K562 (cell line): Measurements from ENCODE around the gene GRK4. TPM values are rescaled to one million over a fixed set of nuclear protein-coding genes. Genes with fewer than 3 reads are reported as not detected.

Experiments
- ATAC-seq: fragments of 200-7000 bp; cut with Tn5 transposase; 3 replicates; pipeline ENCODE4 v1.9.1; 2020; ENCODE audit warnings: moderate library complexity
- BruUV-seq: library from RNA; stranded (reverse); fragments of 400-500 nt; replicated peaks from 2 replicates; lab custom pipeline; 2021; lab: Mats Ljungman, UMichigan
- CTCF ChIA-PET: fragments of 300-600 bp; formaldehyde crosslinking; extraction: SDS; loops from one replicate; lab custom pipeline; 2021; ENCODE audit warnings: low intra/inter-chr PET ratio; lab: Yijun Ruan, JAX
- POLR2A ChIA-PET: fragments of 300-600, 350-650 bp; sonication (Branson Sonifier 250); formaldehyde crosslinking; extraction: SDS; loops from one replicate; lab custom pipeline; 2021; ENCODE audit warnings: antibody characterized with exemption, inconsistent platforms; lab: Yijun Ruan, JAX
- DNase-seq, 4 experiments: peaks; one replicate each; pipeline versions ENCODE4 v3.0.0 to v3.0.0-alpha.2; 2011 to 2018; ENCODE audit warnings: low spot score in 3 of 4, mixed read lengths in 3 of 4; ENCODE audit errors: extremely low read depth in 1 of 4
- FAIRE-seq: peaks from 2 replicates; lab custom pipeline; 2011; peaks lifted over from hg19 to GRCh38; lab: Jason Lieb, UNC
- H2AFZ ChIP-seq: 2 replicates; pipeline ENCODE4 v1.6.0; 2011; ENCODE audit warnings: low read depth, low read length, control low read depth, inconsistent platforms
- H3K27ac ChIP-seq: fragments of 200-600 bp; 3 replicates; pipeline ENCODE4 v1.8.0; 2011; ENCODE audit warnings: low read depth, mild to moderate bottlenecking, control low read depth, inconsistent platforms, low read length, moderate library complexity, mixed read lengths; ENCODE audit errors: extremely low read depth
- H3K27me3 ChIP-seq, 2 experiments: fragments of 300-600 bp in 1 of 2; 2 replicates in 1 of 2; 3 replicates in 1 of 2; pipeline versions ENCODE4 v1.6.0 to v1.8.0; 2011; ENCODE audit warnings: inconsistent platforms in 2 of 2, low read length in 2 of 2, mild to moderate bottlenecking in 1 of 2, mixed read lengths in 1 of 2, moderate library complexity in 1 of 2; ENCODE audit not compliant: control insufficient read depth in 2 of 2, insufficient read depth in 2 of 2
- H3K36me3 ChIP-seq: fragments of 300-600 bp; 3 replicates; pipeline ENCODE4 v1.8.0; 2011; ENCODE audit warnings: mild to moderate bottlenecking, low read length, inconsistent platforms; ENCODE audit not compliant: control insufficient read depth, insufficient read depth
- H3K4me1 ChIP-seq, 2 experiments: fragments of 200-600 bp in 1 of 2; replicated peaks in 1 of 2; 2 replicates in 1 of 2; 3 replicates in 1 of 2; pipeline versions ENCODE4 v1.5.1 to v1.8.0; 2011; ENCODE audit warnings: inconsistent platforms in 2 of 2, low read length in 2 of 2, mild to moderate bottlenecking in 1 of 2, mixed read lengths in 1 of 2, moderate library complexity in 1 of 2; ENCODE audit not compliant: control insufficient read depth in 2 of 2, insufficient read depth in 2 of 2
- H3K4me2 ChIP-seq: 2 replicates; pipeline ENCODE4 v1.6.1; 2011; ENCODE audit warnings: low read length, control low read depth, inconsistent platforms, mixed read lengths; ENCODE audit not compliant: insufficient read depth
- H3K4me3 ChIP-seq: fragments of 200-600 bp; sonication (generic), shearing (Covaris generic); 2 replicates; pipeline ENCODE4 v1.5.1; 2016; ENCODE audit warnings: control low read depth, inconsistent platforms
- H3K79me2 ChIP-seq: fragments of 200-600 bp; 3 replicates; pipeline ENCODE4 v1.8.0; 2011; ENCODE audit warnings: low read length, inconsistent platforms; ENCODE audit not compliant: control insufficient read depth, insufficient read depth
- H3K9ac ChIP-seq, 2 experiments: 2 replicates each; pipeline versions ENCODE4 v1.6.0 to v1.6.1; 2011; ENCODE audit warnings: low read depth in 2 of 2, low read length in 2 of 2, control low read depth in 1 of 2, inconsistent platforms in 1 of 2, mild to moderate bottlenecking in 1 of 2, mixed read lengths in 1 of 2; ENCODE audit not compliant: insufficient read depth in 1 of 2
- H3K9me1 ChIP-seq: one replicate; pipeline ENCODE4 v1.6.0; 2011; ENCODE audit warnings: inconsistent platforms, mild to moderate bottlenecking, low read length, moderate library complexity; ENCODE audit not compliant: control insufficient read depth, insufficient read depth
- H3K9me3 ChIP-seq: replicated peaks from 2 replicates; pipeline ENCODE4 v1.5.1; 2011; ENCODE audit warnings: low read depth, low read length, inconsistent platforms; ENCODE audit not compliant: control insufficient read depth, insufficient read depth
- H4K20me1 ChIP-seq: replicated peaks from 2 replicates; pipeline ENCODE4 v1.6.1; 2011; ENCODE audit warnings: low read length, inconsistent platforms, mixed read lengths; ENCODE audit not compliant: control insufficient read depth, insufficient read depth
- CBX1 ChIP-seq: sonication (generic); IDR thresholded peaks from 2 replicates; pipeline ENCODE4 v1.6.1; 2016; ENCODE audit warnings: antibody characterized with exemption, low read depth, mild to moderate bottlenecking
- CCNT2 ChIP-seq: IDR thresholded peaks from 2 replicates; pipeline ENCODE4 v1.6.1; 2011; ENCODE audit warnings: borderline replicate concordance, low read depth, mild to moderate bottlenecking, moderate library complexity, mixed read lengths, low read length; ENCODE audit not compliant: insufficient read length; ENCODE audit errors: extremely low read depth
- FOSL1 ChIP-seq: fragments of 200-800 bp; sonication (Bioruptor generic); conservative IDR thresholded peaks from 2 replicates; pipeline ENCODE4 v1.6.1; 2016; ENCODE audit warnings: missing genetic modification characterization, missing compliant biosample characterization
- FOXJ2 ChIP-seq: fragments of 200-800 bp; sonication (Bioruptor generic); IDR thresholded peaks from 2 replicates; pipeline ENCODE4 v1.6.1; 2016; ENCODE audit warnings: missing genetic modification characterization, missing compliant biosample characterization
- HEY1 ChIP-seq: fragments of 250-450 bp; sonication (Bioruptor Pico); IDR thresholded peaks from 2 replicates; pipeline ENCODE4 v1.5.0; 2020; ENCODE audit warnings: mild to moderate bottlenecking, moderate library complexity, borderline replicate concordance
- PCBP1 ChIP-seq: fragments of 200-400 bp; formaldehyde crosslinking; IDR thresholded peaks from 2 replicates; pipeline ENCODE4 v1.6.1; 2018; ENCODE audit warnings: mild to moderate bottlenecking, low read depth, low read length; ENCODE audit not compliant: poor library complexity, severe bottlenecking
- PREB ChIP-seq: sonication (generic); formaldehyde crosslinking; IDR thresholded peaks from 2 replicates; pipeline ENCODE4 v1.8.1; 2023; ENCODE audit warnings: mild to moderate bottlenecking, missing genetic modification reagents
- SRF ChIP-seq, 2 experiments: fragments of 250-450, 450-650 bp in 1 of 2; sonication (Bioruptor Pico) in 1 of 2; sonication (generic) in 1 of 2; formaldehyde crosslinking; IDR thresholded peaks; 2 replicates each; pipeline versions ENCODE4 v1.5.0 to v1.5.1; 2020 to 2022; ENCODE audit warnings: mild to moderate bottlenecking in 1 of 2, missing genetic modification reagents in 1 of 2
- TAF1 ChIP-seq: IDR thresholded peaks from 2 replicates; pipeline ENCODE4 v1.6.1; 2011; ENCODE audit warnings: mild to moderate bottlenecking, low read length, moderate library complexity; ENCODE audit not compliant: insufficient read depth, control insufficient read depth, severe bottlenecking; ENCODE audit errors: extremely low read depth
- TCF3 ChIP-seq: sonication (generic); formaldehyde crosslinking; IDR thresholded peaks from 2 replicates; pipeline ENCODE4 v1.4.0; 2020; ENCODE audit warnings: mild to moderate bottlenecking, missing genetic modification reagents
- U2AF2 ChIP-seq: fragments of 200-400 bp; formaldehyde crosslinking; optimal IDR thresholded peaks from 2 replicates; pipeline ENCODE3; 2017; ENCODE audit warnings: low read depth, mild to moderate bottlenecking, low read length
- ZBED1 ChIP-seq: IDR thresholded peaks from 2 replicates; pipeline ENCODE4 v1.6.1; 2014
- ZBTB1 ChIP-seq: sonication (generic); formaldehyde crosslinking; IDR thresholded peaks from 2 replicates; pipeline ENCODE4 v1.8.1; 2023; ENCODE audit warnings: missing genetic modification reagents, low read depth, mild to moderate bottlenecking, borderline replicate concordance
- ZFP36 ChIP-seq: fragments of 150-350 bp; IDR thresholded peaks from 2 replicates; pipeline ENCODE4 v1.6.1; 2018; ENCODE audit warnings: low read length, low read depth; ENCODE audit not compliant: partially characterized antibody
- ZFX ChIP-seq: sonication (generic); formaldehyde crosslinking; IDR thresholded peaks from 2 replicates; pipeline ENCODE4 v1.8.0; 2022; ENCODE audit warnings: mild to moderate bottlenecking, missing genetic modification reagents, moderate library complexity
- ZKSCAN1 ChIP-seq: fragments of 150-350 bp; IDR thresholded peaks from 2 replicates; pipeline ENCODE4 v1.6.1; 2016; ENCODE audit warnings: low read depth, low read length
- ZNF175 ChIP-seq: fragments of 200-800 bp; sonication (Bioruptor generic); IDR thresholded peaks from 2 replicates; pipeline ENCODE4 v1.6.1; 2016; ENCODE audit warnings: low read depth, mild to moderate bottlenecking, missing genetic modification characterization, missing compliant biosample characterization
- ZNF644 ChIP-seq: fragments of 200-800 bp; sonication (Bioruptor generic); IDR thresholded peaks from 2 replicates; pipeline ENCODE4 v1.6.1; 2016; ENCODE audit warnings: low read depth, missing genetic modification characterization, missing compliant biosample characterization
- WGBS: fragments of 100-300 bp; shearing (Covaris generic); methylation state at CpG from one replicate; pipeline ENCODE4 v1.1.6; 2016; ENCODE audit warnings: low coverage, mixed read lengths; ENCODE audit not compliant: insufficient coverage; ENCODE audit errors: missing lambda C conversion rate; 5-methylcytosine and 5-hydroxymethylcytosine counted together
- in situ Hi-C: fragments of 300-500 bp; cut with MboI; formaldehyde crosslinking; loops from 4 replicates; pipeline ENCODE4 v1.15.0; 2018; ENCODE audit warnings: inconsistent platforms, mixed read lengths
- intact Hi-C: fragments of 100-400 bp; cut with micrococcal nuclease; formaldehyde crosslinking; loops from 2 replicates; pipeline ENCODE4 v1.14.2; 2022
- polyA plus RNA-seq, 8 experiments: library from polyadenylated mRNA; depleted of rRNA in 4 of 8; stranded (reverse) in 5 of 8; unstranded in 3 of 8; fragments of >200 nt; fragmentation: Nextera tagmentation in 2 of 8; fragmentation: Illumina TruSeq in 1 of 8; extraction: Ambion mirVana in 2 of 8; extraction: Trizol in 1 of 8; gene quantifications; 2 replicates each; pipeline versions ENCODE4 v1.2.1 to v1.2.3, GENCODE V29; 2011 to 2014; ENCODE audit warnings: inconsistent platforms in 1 of 8, missing spikeins in 1 of 8
- total RNA-seq, 7 experiments: library from RNA; depleted of rRNA in 6 of 7; stranded (reverse); fragments of >200 nt in 6 of 7; fragmentation: Illumina TruSeq in 2 of 7; extraction: Trizol in 2 of 7; gene quantifications; 2 replicates each; pipeline versions ENCODE4 v1.2.1 to v1.2.3, GENCODE V29; 2011 to 2021; ENCODE audit warnings: low replicate concordance in 1 of 7

The GRK4 gene
- total and polyA plus RNA-seq, 9 of the 15 experiments (the other 6 are each of a cell fraction or from before 2014, with no cell fraction given): 1.1 to 4.8 (median 2.6) TPM

DNA sequence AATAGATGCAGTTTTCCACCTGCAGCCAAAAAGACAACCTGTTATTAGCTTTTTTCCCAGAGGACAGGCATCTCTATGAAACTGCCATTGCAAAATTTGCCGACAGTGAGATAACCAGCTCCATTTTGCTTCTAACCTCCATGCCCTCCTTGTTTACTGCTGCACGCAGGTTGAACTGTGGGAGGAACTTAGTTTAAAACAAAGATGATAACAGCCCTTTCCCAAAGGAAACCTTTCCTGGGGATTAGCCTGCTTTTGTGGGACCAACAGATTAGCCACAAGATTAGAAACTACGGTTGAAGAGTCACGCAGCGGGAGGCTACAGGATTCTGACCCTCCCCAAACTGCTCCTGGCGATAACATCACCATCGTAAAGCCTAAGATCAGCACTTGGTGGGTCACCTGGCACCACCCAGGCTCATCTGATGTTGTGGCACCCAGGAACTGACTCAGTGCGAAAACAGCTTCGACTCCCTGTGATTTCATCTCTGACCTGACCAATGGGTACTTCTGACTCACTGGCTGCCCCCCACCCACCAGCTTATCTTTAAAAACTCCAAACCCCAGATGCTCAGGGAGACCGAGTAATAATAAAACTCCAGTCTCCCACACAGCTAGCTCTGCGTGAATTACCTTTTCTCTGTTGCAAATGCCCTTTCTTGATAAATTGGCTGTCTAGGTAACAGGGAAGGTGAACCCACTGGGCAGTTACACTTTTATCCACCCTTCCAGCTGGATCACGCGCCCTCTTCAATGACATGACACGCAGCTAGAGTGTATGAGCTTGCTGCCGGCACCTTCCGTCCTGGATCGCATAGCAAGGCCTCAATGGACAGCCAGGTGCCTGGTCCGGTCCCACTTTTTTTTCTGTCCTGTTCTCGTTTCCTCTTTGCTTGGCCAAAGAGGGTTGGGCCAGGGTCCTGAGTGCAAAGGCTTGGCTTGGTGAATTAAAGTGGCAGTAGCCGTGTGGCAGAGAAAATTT is 27.3 kb upstream of the GRK4 start (continued):
- TF ChIP-seq ZNF644 (tag) (0 out of 2 replicates have a peak, but pooled peaks have one; percentile 66), FOSL1 (tag) (peak; percentile 92), CCNT2 (peak; percentile 27)

- Histone ChIP-seq H3K27ac (peak overlapping the region; percentile 68; the same call in 2 of the 3 replicates), H3K79me2 (peaks cover 28% of the 10 kb centered on the region; the same call in 2 of the 3 replicates), H3K27me3 (no peaks in the 10 kb centered on the region), H3K9me3 (no peaks in the 10 kb centered on the region), H3K9me1 (no peaks in the 10 kb centered on the region), H4K20me1 (peaks cover 17% of the 10 kb centered on the region; the same call in 1 of the 2 replicates), H3K4me2 (peak overlapping the region; percentile 86; the same call in 1 of the 2 replicates), H3K4me3 (0 out of 2 replicates have a peak overlapping the region, but pooled peaks have one; percentile 84), H3K9ac (peak overlapping the region; percentile 77; a peak in 3 of 4 replicates), H2AFZ (no peak overlapping the region), H3K4me1 (peaks cover 17 to 63% of the 10 kb centered on the region in 2 experiments; a peak in 4 of 5 replicates), H3K36me3 (peaks cover 62% of the 10 kb centered on the region)
- ChIA-PET POLR2A (interaction anchor here (0.7 to 2.7 kb wide), 4 partner anchors 14 to 46 kb away, joined by 3 to 30 read pairs (median 4); partner anchors contain the start of genes GRK4 and NOP14), CTCF (no interaction called here)
- FAIRE-seq (peak; percentile 70), ATAC-seq (no peak; the same call in none of the 3 replicates), DNase-seq (peak in 1 of 4 experiments; percentile 56)
- WGBS: 50% methylated on average over 4 of the region's 6 CpGs
- BruUV-seq: no TSS peak
- in situ Hi-C loops (no loop called here), intact Hi-C loops (loop anchor here (1.0 kb wide), 1 partner anchor 172 kb away; no protein-coding TSS in a partner anchor)
- TF ChIP-seq ZBED1 (no peak), ZFX (CRISPR knock-in tag) (peak; percentile 33), U2AF2 (no peak), TAF1 (no peak), PCBP1 (no peak), ZKSCAN1 (no peak), ZBTB1 (CRISPR knock-in tag) (no peak), TCF3 (no peak), ZNF175 (CRISPR knock-in tag) (no peak), FOXJ2 (tag) (no peak), HEY1 (CRISPR knock-in tag) (no peak), SRF (CRISPR knock-in tag; IDR thresholded peaks at IDR 0.05) (no peak), PREB (CRISPR knock-in tag) (0 out of 2 replicates have a peak, but pooled peaks have one; percentile 4), CBX1 (no peak), ZFP36 (no peak)
Measured at GRCh38 chr4:2936773-2937145, 26.6 kb upstream of the GRK4 start.
